Measurements from ENCODE around the gene OCLN.
A peak's percentile ranks its signal among the peaks of the same experiment; 100 is the strongest.
"Not testable (repeated sequence)": the region's sequence is repeated elsewhere in the genome, so short reads cannot be mapped to it uniquely, and the experiment has no call there.

OCLN gene

GRCh38 chr5:69477170-69477569 lies 15.4 kb upstream of the OCLN start:
- Mint-ChIP-seq H3K36me3 (ENCODE audit: low read depth) (no peaks in the 10 kb centered on the region), H3K27ac (no peak overlapping the region), H3K4me1 (no peaks in the 10 kb centered on the region), H3K9me3 (no peaks in the 10 kb centered on the region), H3K27me3 (ENCODE audit: low read depth, poor library complexity) (peaks cover 7% of the 10 kb centered on the region), H3K4me3 (no peak overlapping the region)
- no peak for DNase-seq
- TF ChIP-seq, protein P1, sequence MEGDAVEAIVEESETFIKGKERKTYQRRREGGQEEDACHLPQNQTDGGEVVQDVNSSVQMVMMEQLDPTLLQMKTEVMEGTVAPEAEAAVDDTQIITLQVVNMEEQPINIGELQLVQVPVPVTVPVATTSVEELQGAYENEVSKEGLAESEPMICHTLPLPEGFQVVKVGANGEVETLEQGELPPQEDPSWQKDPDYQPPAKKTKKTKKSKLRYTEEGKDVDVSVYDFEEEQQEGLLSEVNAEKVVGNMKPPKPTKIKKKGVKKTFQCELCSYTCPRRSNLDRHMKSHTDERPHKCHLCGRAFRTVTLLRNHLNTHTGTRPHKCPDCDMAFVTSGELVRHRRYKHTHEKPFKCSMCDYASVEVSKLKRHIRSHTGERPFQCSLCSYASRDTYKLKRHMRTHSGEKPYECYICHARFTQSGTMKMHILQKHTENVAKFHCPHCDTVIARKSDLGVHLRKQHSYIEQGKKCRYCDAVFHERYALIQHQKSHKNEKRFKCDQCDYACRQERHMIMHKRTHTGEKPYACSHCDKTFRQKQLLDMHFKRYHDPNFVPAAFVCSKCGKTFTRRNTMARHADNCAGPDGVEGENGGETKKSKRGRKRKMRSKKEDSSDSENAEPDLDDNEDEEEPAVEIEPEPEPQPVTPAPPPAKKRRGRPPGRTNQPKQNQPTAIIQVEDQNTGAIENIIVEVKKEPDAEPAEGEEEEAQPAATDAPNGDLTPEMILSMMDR (IDR thresholded peaks at IDR 0.05) = no peak

GRCh38 chr5:69478296-69478695 lies 14.3 kb upstream of the OCLN start:
- H3K36me3 Mint-ChIP-seq (ENCODE audit: low read depth); H3K4me1 Mint-ChIP-seq; DNase-seq; H3K4me3 Mint-ChIP-seq; H3K27me3 Mint-ChIP-seq (ENCODE audit: low read depth, poor library complexity); H3K9me3 Mint-ChIP-seq: not testable (repeated sequence)
- H3K27ac Mint-ChIP-seq = peak overlapping the region; percentile 18

- DNase-seq = no peak
- TF ChIP-seq, protein P1 (IDR thresholded peaks at IDR 0.05) = no peak
- Mint-ChIP-seq H3K27me3 (ENCODE audit: low read depth, poor library complexity) (peaks cover 34% of the 10 kb centered on the region), H3K9me3 (no peaks in the 10 kb centered on the region), H3K4me3 (no peak overlapping the region), H3K4me1 (peaks cover 7% of the 10 kb centered on the region), H3K27ac (no peak overlapping the region), H3K36me3 (ENCODE audit: low read depth) (no peaks in the 10 kb centered on the region)
These were observed 7.7 kb upstream of the OCLN start for GRCh38 chr5:69484891-69485290.

DNA sequence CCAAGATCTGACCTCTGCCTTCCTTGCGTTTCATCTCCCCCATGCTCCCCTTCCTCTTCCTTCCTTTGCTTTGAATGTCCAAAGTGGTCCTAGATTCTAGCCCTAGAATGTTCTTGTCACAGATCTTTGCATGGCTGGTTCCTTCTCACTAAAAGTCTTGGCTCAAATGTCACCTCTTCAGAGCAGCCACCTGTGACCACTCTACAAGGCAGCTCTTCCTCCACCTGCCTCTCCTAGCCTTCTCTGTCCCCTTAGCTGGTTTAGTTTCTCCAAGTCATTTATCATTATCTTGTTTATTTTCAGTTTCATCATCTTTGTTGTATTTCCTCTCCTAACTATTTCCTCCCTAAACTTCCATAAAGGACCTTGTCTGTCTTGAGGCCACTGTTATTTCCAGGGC lies 7.1 kb upstream of the OCLN start:
- peaks cover 39% of the 10 kb centered on the region for H3K27me3 Mint-ChIP-seq (ENCODE audit: low read depth, poor library complexity)
- H3K27ac Mint-ChIP-seq = no peak overlapping the region
- DNase-seq = no peak
- TF ChIP-seq, protein P1 (IDR thresholded peaks at IDR 0.05) = no peak
- no peak overlapping the region for H3K4me3 Mint-ChIP-seq
- H3K9me3 Mint-ChIP-seq = no peaks in the 10 kb centered on the region
- H3K36me3 Mint-ChIP-seq (ENCODE audit: low read depth) = no peaks in the 10 kb centered on the region
- peaks cover 7% of the 10 kb centered on the region for H3K4me1 Mint-ChIP-seq

GRCh38 chr5:69489246-69489645 lies 3.3 kb upstream of the OCLN start:
- TF ChIP-seq, protein P1 (IDR thresholded peaks at IDR 0.05) = no peak
- no peaks in the 10 kb centered on the region for H3K36me3 Mint-ChIP-seq (ENCODE audit: low read depth)
- no peak overlapping the region for H3K27ac Mint-ChIP-seq
- H3K9me3 Mint-ChIP-seq = no peaks in the 10 kb centered on the region
- H3K27me3 Mint-ChIP-seq (ENCODE audit: low read depth, poor library complexity) = peaks cover 72% of the 10 kb centered on the region
- H3K4me3 Mint-ChIP-seq = no peak overlapping the region
- DNase-seq = no peak
- peaks cover 7% of the 10 kb centered on the region for H3K4me1 Mint-ChIP-seq

DNA sequence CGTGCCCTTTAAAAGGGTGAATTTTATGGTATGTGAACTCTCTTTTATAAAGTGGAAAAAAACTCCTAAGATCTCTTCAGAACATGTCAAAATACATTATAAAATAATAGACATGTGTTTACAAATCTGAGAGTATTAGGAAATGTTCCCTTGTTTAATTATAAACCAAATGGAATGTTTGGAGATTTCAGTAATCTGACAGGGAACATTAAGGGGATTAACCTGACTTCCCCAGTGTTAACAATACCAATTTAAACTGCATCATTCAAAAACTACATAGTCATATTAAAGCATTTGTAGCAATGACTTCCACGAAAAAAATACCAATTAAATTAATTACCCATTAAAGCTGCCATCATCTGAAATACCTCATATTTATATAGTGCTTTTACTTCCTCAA lies 1.6 kb upstream of the OCLN start:
- Mint-ChIP-seq H3K9me3 (no peaks in the 10 kb centered on the region), H3K27me3 (ENCODE audit: low read depth, poor library complexity) (peaks cover 85% of the 10 kb centered on the region), H3K36me3 (ENCODE audit: low read depth) (no peaks in the 10 kb centered on the region), H3K4me3 (no peak overlapping the region), H3K4me1 (no peaks in the 10 kb centered on the region), H3K27ac (no peak overlapping the region)
- DNase-seq = no peak
- TF ChIP-seq, protein P1 (IDR thresholded peaks at IDR 0.05) = no peak
